Astrocyte (in vitro differentiated cells and primary cell): ENCODE measurements around the gene NKIRAS2.

Experiments
- EZH2 ChIP-seq: IDR thresholded peaks from 2 replicates; pipeline ENCODE4 v1.6.1; 2012; ENCODE audit warnings: mild to moderate bottlenecking, low read length, inconsistent platforms; ENCODE audit not compliant: insufficient read depth
- TF ChIP-seq, protein P1 (sequence below): IDR thresholded peaks from 2 replicates; pipeline ENCODE4 v1.5.1; 2011; ENCODE audit warnings: low read depth, mild to moderate bottlenecking, inconsistent platforms, low read length, moderate library complexity; ENCODE audit not compliant: insufficient read depth

DNA sequence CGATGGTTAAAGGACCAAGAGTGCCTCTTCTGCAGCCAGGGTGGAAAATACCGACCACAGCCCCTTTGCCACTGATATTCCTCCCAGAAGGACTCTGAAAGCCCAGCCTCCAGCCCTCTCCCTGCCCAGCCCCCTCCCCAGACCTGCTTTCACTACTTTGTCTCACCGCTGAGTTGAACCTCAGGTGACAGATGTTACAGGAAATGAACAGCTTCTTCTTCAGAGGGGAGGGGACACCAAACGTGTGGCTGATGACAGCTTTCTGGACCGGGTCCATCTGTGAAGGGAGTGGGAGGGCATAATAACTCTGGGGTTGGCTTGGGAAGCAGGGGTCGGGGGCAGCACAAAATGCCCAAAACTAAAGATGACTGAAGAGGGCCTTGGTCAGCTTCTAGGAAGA lies 14.2 kb downstream of the NKIRAS2 start:
- TF ChIP-seq, protein P1, sequence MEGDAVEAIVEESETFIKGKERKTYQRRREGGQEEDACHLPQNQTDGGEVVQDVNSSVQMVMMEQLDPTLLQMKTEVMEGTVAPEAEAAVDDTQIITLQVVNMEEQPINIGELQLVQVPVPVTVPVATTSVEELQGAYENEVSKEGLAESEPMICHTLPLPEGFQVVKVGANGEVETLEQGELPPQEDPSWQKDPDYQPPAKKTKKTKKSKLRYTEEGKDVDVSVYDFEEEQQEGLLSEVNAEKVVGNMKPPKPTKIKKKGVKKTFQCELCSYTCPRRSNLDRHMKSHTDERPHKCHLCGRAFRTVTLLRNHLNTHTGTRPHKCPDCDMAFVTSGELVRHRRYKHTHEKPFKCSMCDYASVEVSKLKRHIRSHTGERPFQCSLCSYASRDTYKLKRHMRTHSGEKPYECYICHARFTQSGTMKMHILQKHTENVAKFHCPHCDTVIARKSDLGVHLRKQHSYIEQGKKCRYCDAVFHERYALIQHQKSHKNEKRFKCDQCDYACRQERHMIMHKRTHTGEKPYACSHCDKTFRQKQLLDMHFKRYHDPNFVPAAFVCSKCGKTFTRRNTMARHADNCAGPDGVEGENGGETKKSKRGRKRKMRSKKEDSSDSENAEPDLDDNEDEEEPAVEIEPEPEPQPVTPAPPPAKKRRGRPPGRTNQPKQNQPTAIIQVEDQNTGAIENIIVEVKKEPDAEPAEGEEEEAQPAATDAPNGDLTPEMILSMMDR: no peak
- TF ChIP-seq EZH2: no peak
